HG03066 (cell line): Measurements from ENCODE around the gene HEMGN.
"Not testable (repeated sequence)": the region's sequence is repeated elsewhere in the genome, so short reads cannot be mapped to it uniquely, and the experiment has no call there.

ENCODE experiments used
- ATAC-seq: cut with Tn5 transposase; IDR thresholded peaks from one replicate; pipeline ENCODE4 v1.9.1; 2021; ENCODE audit warnings: low read depth; ENCODE audit not compliant: unreplicated experiment

The HEMGN gene

GRCh38 chr9:97938081-97938644 is at the start of gene HEMGN:
TSS of gene HEMGN (minus strand) at chr9:97938172. CDS start at chr9:97938136, 36 bp downstream.
- ATAC-seq, result no peak

GRCh38 chr9:97987487-97987886 is 49.5 kb upstream of the HEMGN start:
- no peak for ATAC-seq

- ATAC-seq, result no peak
Measured at GRCh38 chr9:97985058-97985861, 47.3 kb upstream of the HEMGN start.

- peak; percentile 18 for ATAC-seq
Measured at GRCh38 chr9:97984188-97985057, 46.5 kb upstream of the HEMGN start.

- peak; percentile 11 for ATAC-seq
Measured at GRCh38 chr9:97983589-97984187, 45.7 kb upstream of the HEMGN start.

GRCh38 chr9:97982683-97983588 is 45.0 kb upstream of the HEMGN start, which contains the start of gene ANP32B:
TSS of gene ANP32B (plus strand) at chr9:97983341. CDS start at chr9:97983556, 215 bp downstream.
- peak; percentile 65 for ATAC-seq

- no peak for ATAC-seq
Measured at GRCh38 chr9:97981846-97982682, 44.1 kb upstream of the HEMGN start.

GRCh38 chr9:97980918-97981845 is 43.2 kb upstream of the HEMGN start:
- ATAC-seq, result no peak

GRCh38 chr9:97980479-97980803 is 42.5 kb upstream of the HEMGN start:
- ATAC-seq, result no peak

- no peak for ATAC-seq
Measured at GRCh38 chr9:97979788-97980478, 42.0 kb upstream of the HEMGN start.

GRCh38 chr9:97978371-97979130 is 40.6 kb upstream of the HEMGN start:
- ATAC-seq, result no peak

- ATAC-seq, result not testable (repeated sequence)
Measured at GRCh38 chr9:97976633-97977032, 38.7 kb upstream of the HEMGN start.

GRCh38 chr9:97975376-97975775 is 37.4 kb upstream of the HEMGN start:
- ATAC-seq, result no peak

GRCh38 chr9:97972753-97973152 is 34.8 kb upstream of the HEMGN start:
- no peak for ATAC-seq

GRCh38 chr9:97970165-97970564 is 32.2 kb upstream of the HEMGN start:
- ATAC-seq, result no peak

GRCh38 chr9:97969014-97969413 is 31.0 kb upstream of the HEMGN start:
- no peak for ATAC-seq

- no peak for ATAC-seq
Measured at GRCh38 chr9:97966493-97966892, 28.5 kb upstream of the HEMGN start.
